Measurements from ENCODE around the gene HDLBP. TPM values are rescaled to one million over a fixed set of nuclear protein-coding genes. Genes with fewer than 3 reads are reported as not detected.

HDLBP gene
- total and polyA plus RNA-seq, 2 of the 4 experiments (the other 2 are of a cell fraction), result 648 to 1,165 TPM

- Histone ChIP-seq H3K9ac (ENCODE audit: low read depth, low read length) (no peak overlapping the region), H4K20me1 (ENCODE audit: insufficient read depth, low read length) (peaks cover 29% of the 10 kb centered on the region), H2AK9ac (replicated peaks; ENCODE audit: low read depth, low read length, poor library complexity) (no peak overlapping the region), H4K5ac (ENCODE audit: low read depth, low read length) (no peak overlapping the region), H3K9me3 (ENCODE audit: control insufficient read depth, insufficient read depth, low read length) (no peaks in the 10 kb centered on the region), H3K56ac (ENCODE audit: extremely low read depth, insufficient read depth, low read length) (no peak overlapping the region), H3K27ac (ENCODE audit: insufficient read depth, low read length) (no peak overlapping the region), H3K27me3 (ENCODE audit: control insufficient read depth, insufficient read depth, low read length) (no peaks in the 10 kb centered on the region), H2BK5ac (ENCODE audit: low read depth, low read length, poor library complexity, severe bottlenecking) (no peak overlapping the region), H3K4me2 (ENCODE audit: low read depth, low read length) (no peak overlapping the region), H2BK120ac (ENCODE audit: low read depth, low read length) (no peak overlapping the region), H3K18ac (ENCODE audit: low read depth, low read length) (no peak overlapping the region), H2BK15ac (ENCODE audit: low read depth, low read length) (no peak overlapping the region), H3K9me1 (ENCODE audit: insufficient read depth, low read length) (peaks cover 9% of the 10 kb centered on the region; the same call in 1 of the 2 replicates), H3K14ac (replicated peaks; ENCODE audit: low read depth, low read length) (no peak overlapping the region), H3K4ac (ENCODE audit: low read depth, low read length) (no peak overlapping the region), H3K79me1 (ENCODE audit: low read depth in 1 of 2, low read length in 2 of 2) (peaks cover 6 to 43% of the 10 kb centered on the region in 2 experiments; a peak in 3 of 4 replicates), H3K4me1 (ENCODE audit: control insufficient read depth, insufficient read depth, low read length) (peaks cover 5% of the 10 kb centered on the region), H2AK5ac (ENCODE audit: low read depth, low read length) (no peak overlapping the region), H3K4me3 (ENCODE audit: insufficient read depth, low read depth, low read length) (no peak overlapping the region), H3K36me3 (ENCODE audit: control insufficient read depth, insufficient read depth, low read length) (peaks cover 61% of the 10 kb centered on the region), H4K91ac (ENCODE audit: insufficient read depth, low read depth, low read length) (no peak overlapping the region), H3K23ac (ENCODE audit: low read depth, low read length) (no peak overlapping the region), H2BK20ac (ENCODE audit: low read depth, low read length) (no peak overlapping the region), H2AFZ (replicated peaks; ENCODE audit: low read length, poor library complexity) (no peak overlapping the region), H4K8ac (ENCODE audit: low read depth in 2 of 2, low read length in 2 of 2) (no peak overlapping the region)
- no peak for TF ChIP-seq MAZ (IDR thresholded peaks at IDR 0.05; ENCODE audit: borderline replicate concordance, low read depth, low read length)
- BruUV-seq (replicated peaks), result no TSS peak
- ATAC-seq (ENCODE audit: low read depth) (no peak), DNase-seq (no peak)
- dilution Hi-C loops (cut with HindIII; ENCODE audit: low sequenced_read_pairs, unreplicated experiment) (no loop called here), intact Hi-C loops (cut with micrococcal nuclease) (loop anchor here (5.0 kb wide), 1 partner anchor 94 kb away; no protein-coding TSS in a partner anchor), in situ Hi-C loops (cut with MboI; ENCODE audit: low sequenced_read_pairs) (no loop called here)
- 81% methylated on average over 3 of the region's 9 CpGs; no CpG with 5 or more reads in 1 of the 2 experiments for WGBS, 2 experiments (ENCODE audit: extremely low coverage in 2 of 2, insufficient read length in 1 of 2)
- POLR2A ChIA-PET (ENCODE audit: unreplicated experiment), result no interaction called here
- CTCF ChIA-PET, result no interaction called here
These were observed 35.6 kb upstream of the HDLBP start for GRCh38 chr2:241350878-241351639.
